Subcutaneous adipose tissue (tissue), 4 donors: ENCODE data around the gene FZD8. TPM values are rescaled to one million over a fixed set of nuclear protein-coding genes. Genes with fewer than 3 reads are reported as not detected.

Experiments
- CTCF ChIP-seq: fragments of 450-650 bp; IDR thresholded peaks from one replicate; pipeline ENCODE4 v1.5.1; 2016; ENCODE audit warnings: low read depth, mild to moderate bottlenecking, control low read depth, antibody characterized with exemption, moderate library complexity
- total RNA-seq, 4 donors: library from RNA; depleted of rRNA; stranded (reverse); fragments of >200 nt; gene quantifications; one replicate each; pipeline ENCODE4 v1.1.0, GENCODE V29; 2016

Gene FZD8
- total RNA-seq, 4 donors from 2014 or later = 0.82 to 3.8 (median 1.9) TPM

GRCh38 chr10:35600193-35600592, 41.9 kb downstream of the FZD8 start:
- no peak for TF ChIP-seq CTCF

- TF ChIP-seq CTCF = no peak
Observed at GRCh38 chr10:35598379-35598778, 43.7 kb downstream of the FZD8 start.

GRCh38 chr10:35595106-35595505, 47.0 kb downstream of the FZD8 start:
- TF ChIP-seq CTCF = no peak

GRCh38 chr10:35594115-35595079, 47.7 kb downstream of the FZD8 start:
- no peak for TF ChIP-seq CTCF

GRCh38 chr10:35592441-35592840, 49.7 kb downstream of the FZD8 start:
- TF ChIP-seq CTCF = no peak

- no peak for TF ChIP-seq CTCF
Observed at GRCh38 chr10:35588836-35589235, 53.3 kb downstream of the FZD8 start.

Other genes starting within 250 kb of the FZD8 start
- gene GJD4, start 37.0 kb downstream of the FZD8 start, total RNA-seq = not detected